Measurements from ENCODE around the gene NFATC2. TPM values are rescaled to one million over a fixed set of nuclear protein-coding genes. Genes with fewer than 3 reads are reported as not detected.

The NFATC2 gene
- total and polyA plus RNA-seq, 12 donors: 0.61 to 7.7 (median 4.0) TPM

- Histone ChIP-seq H3K4me3 (no peak overlapping the region), H3K36me3 (replicated peaks in 1 of 2) (no peaks in the 10 kb centered on the region), H3K9me3 (replicated peaks in 1 of 3) (no peaks in the 10 kb centered on the region), H3K27ac (no peak overlapping the region), H3K27me3 (no peaks in the 10 kb centered on the region), H3K4me1 (replicated peaks in 1 of 2) (peaks cover 14 to 17% of the 10 kb centered on the region in 2 donors)
- 91 to 94% (median 92%) methylated on average over 13 of the region's 13 CpGs for WGBS, 4 donors
- intact Hi-C loops (cut with DNase I): no loop called here
- no peak for TF ChIP-seq POLR2A (IDR thresholded peaks at IDR 0.05)
- TF ChIP-seq CTCF (IDR thresholded peaks at IDR 0.05): no peak
- no peak for DNase-seq
These were observed 89.7 kb downstream of the NFATC2 start for GRCh38 chr20:51452734-51453365.

DNA sequence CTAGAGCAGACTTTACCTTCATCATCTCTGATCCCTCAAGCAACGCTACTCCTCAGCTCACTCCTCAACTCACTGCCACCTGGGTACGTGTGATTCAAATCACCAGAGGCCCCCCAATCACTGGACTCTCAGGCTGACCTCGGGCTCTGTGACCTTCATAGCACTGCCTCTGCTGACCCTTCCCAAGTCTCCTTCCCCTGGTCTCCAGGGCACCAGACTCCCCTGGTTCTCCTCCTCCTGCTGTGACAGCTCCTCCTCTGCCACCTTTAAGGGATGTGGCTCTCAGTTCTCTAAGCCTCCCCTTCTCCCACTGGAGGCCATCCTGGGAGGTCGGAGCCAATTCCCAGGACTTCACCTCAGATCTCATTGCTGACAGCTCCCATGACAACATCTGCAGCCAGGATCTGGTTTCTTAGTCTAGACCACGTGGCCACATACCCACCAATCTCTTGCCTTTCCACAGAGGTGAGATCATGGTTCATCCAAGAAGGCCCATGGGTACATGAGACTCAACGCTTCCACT is 90.4 kb downstream of the NFATC2 start:
- Histone ChIP-seq H3K27ac (no peak overlapping the region), H3K27me3 (no peaks in the 10 kb centered on the region), H3K9me3 (replicated peaks in 1 of 3) (no peaks in the 10 kb centered on the region), H3K4me3 (no peak overlapping the region), H3K36me3 (replicated peaks in 1 of 2) (no peaks in the 10 kb centered on the region), H3K4me1 (replicated peaks in 1 of 2) (peaks cover 12 to 18% of the 10 kb centered on the region in 2 donors)
- intact Hi-C loops (cut with DNase I): no loop called here
- DNase-seq: no peak
- WGBS, 4 donors: 87 to 97% (median 94%) methylated on average over 6 of the region's 6 CpGs
- no peak for TF ChIP-seq POLR2A (IDR thresholded peaks at IDR 0.05)
- no peak for TF ChIP-seq CTCF (IDR thresholded peaks at IDR 0.05)

- Histone ChIP-seq H3K36me3 (replicated peaks in 1 of 2) (no peaks in the 10 kb centered on the region), H3K4me1 (replicated peaks in 1 of 2) (peaks cover 5 to 17% of the 10 kb centered on the region in 2 donors), H3K4me3 (no peak overlapping the region), H3K27ac (no peak overlapping the region), H3K9me3 (replicated peaks in 1 of 3) (no peaks in the 10 kb centered on the region), H3K27me3 (no peaks in the 10 kb centered on the region)
- no peak for DNase-seq
- 91 to 96% (median 95%) methylated on average over 11 to 12 of the region's 12 CpGs for WGBS, 4 donors
- intact Hi-C loops (cut with DNase I): no loop called here
- TF ChIP-seq CTCF (IDR thresholded peaks at IDR 0.05) (no peak), POLR2A (IDR thresholded peaks at IDR 0.05) (no peak)
These were observed 91.0 kb downstream of the NFATC2 start for GRCh38 chr20:51451484-51451883.

GRCh38 chr20:51450984-51451383 is 91.5 kb downstream of the NFATC2 start:
- H3K36me3 ChIP-seq (replicated peaks in 1 of 2): no peaks in the 10 kb centered on the region
- DNase-seq: no peak
- intact Hi-C loops (cut with DNase I): no loop called here
- peaks cover 0 to 16% of the 10 kb centered on the region in 2 donors for H3K4me1 ChIP-seq (replicated peaks in 1 of 2)
- H3K27ac ChIP-seq: no peak overlapping the region
- 84 to 90% (median 88%) methylated on average over 3 of the region's 3 CpGs for WGBS, 4 donors
- TF ChIP-seq POLR2A (IDR thresholded peaks at IDR 0.05): no peak
- TF ChIP-seq CTCF (IDR thresholded peaks at IDR 0.05): no peak
- H3K27me3 ChIP-seq: no peaks in the 10 kb centered on the region
- H3K4me3 ChIP-seq: no peak overlapping the region
- no peaks in the 10 kb centered on the region for H3K9me3 ChIP-seq (replicated peaks in 1 of 3)
